Right atrium auricular region (tissue), 2 donors: ENCODE measurements around the gene TRIM2. TPM values are rescaled to one million over a fixed set of nuclear protein-coding genes. Genes with fewer than 3 reads are reported as not detected.

Experiments
- DNase-seq: peaks from one replicate; pipeline ENCODE4 v3.0.0-alpha.2; 2019; ENCODE audit warnings: low spot score
- H3K27ac ChIP-seq, 2 donors: fragments of 200-600 bp; sonication (generic); 1 replicate in 1 of 2; 2 replicates in 1 of 2; pipeline ENCODE4 v1.5.1; 2016 to 2019
- H3K27me3 ChIP-seq, 2 donors: fragments of 200-600 bp; sonication (generic); one replicate each; pipeline versions ENCODE4 v1.5.1 to v1.6.0; 2017 to 2019
- H3K36me3 ChIP-seq: fragments of 200-600 bp; sonication (generic); one replicate; pipeline ENCODE4 v1.5.1; 2016
- H3K4me1 ChIP-seq, 2 donors: fragments of 200-600 bp; sonication (generic); one replicate each; pipeline versions ENCODE4 v1.5.1 to v1.6.0; 2017 to 2019
- H3K4me3 ChIP-seq, 2 donors: fragments of 200-600 bp; sonication (generic); 1 replicate in 1 of 2; 2 replicates in 1 of 2; pipeline ENCODE4 v1.5.1; 2017 to 2019; ENCODE audit warnings: mild to moderate bottlenecking in 1 of 2, moderate library complexity in 1 of 2
- H3K9me3 ChIP-seq, 2 donors: fragments of 200-600 bp; sonication (generic); one replicate each; pipeline ENCODE4 v1.5.1; 2019
- total RNA-seq, 2 donors: library from RNA; depleted of rRNA; stranded (reverse); fragments of >200 nt; gene quantifications; one replicate each; pipeline ENCODE4 v1.1.0, GENCODE V29; 2016
- TF ChIP-seq, protein P1 (sequence below), 2 donors: fragments of 200-600 bp; sonication (generic); IDR thresholded peaks; one replicate each; pipeline ENCODE4 v1.5.1; 2019; ENCODE audit warnings: antibody characterized with exemption in 2 of 2

Gene TRIM2
- total RNA-seq, 2 donors from 2014 or later = 17.7 to 29.9 TPM

GRCh38 chr4:153248641-153249198 is 44.5 kb downstream of the TRIM2 start:
- no peak for DNase-seq
- TF ChIP-seq, protein P1, sequence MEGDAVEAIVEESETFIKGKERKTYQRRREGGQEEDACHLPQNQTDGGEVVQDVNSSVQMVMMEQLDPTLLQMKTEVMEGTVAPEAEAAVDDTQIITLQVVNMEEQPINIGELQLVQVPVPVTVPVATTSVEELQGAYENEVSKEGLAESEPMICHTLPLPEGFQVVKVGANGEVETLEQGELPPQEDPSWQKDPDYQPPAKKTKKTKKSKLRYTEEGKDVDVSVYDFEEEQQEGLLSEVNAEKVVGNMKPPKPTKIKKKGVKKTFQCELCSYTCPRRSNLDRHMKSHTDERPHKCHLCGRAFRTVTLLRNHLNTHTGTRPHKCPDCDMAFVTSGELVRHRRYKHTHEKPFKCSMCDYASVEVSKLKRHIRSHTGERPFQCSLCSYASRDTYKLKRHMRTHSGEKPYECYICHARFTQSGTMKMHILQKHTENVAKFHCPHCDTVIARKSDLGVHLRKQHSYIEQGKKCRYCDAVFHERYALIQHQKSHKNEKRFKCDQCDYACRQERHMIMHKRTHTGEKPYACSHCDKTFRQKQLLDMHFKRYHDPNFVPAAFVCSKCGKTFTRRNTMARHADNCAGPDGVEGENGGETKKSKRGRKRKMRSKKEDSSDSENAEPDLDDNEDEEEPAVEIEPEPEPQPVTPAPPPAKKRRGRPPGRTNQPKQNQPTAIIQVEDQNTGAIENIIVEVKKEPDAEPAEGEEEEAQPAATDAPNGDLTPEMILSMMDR (IDR thresholded peaks at IDR 0.05) = no peak
- Histone ChIP-seq H3K27me3 (no peaks in the 10 kb centered on the region), H3K4me3 (peak overlapping the region; percentile 47 to 55), H3K36me3 (no peaks in the 10 kb centered on the region), H3K27ac (peak overlapping the region; percentile 57 to 67), H3K9me3 (no peaks in the 10 kb centered on the region), H3K4me1 (peaks cover 0 to 26% of the 10 kb centered on the region in 2 donors)

DNA sequence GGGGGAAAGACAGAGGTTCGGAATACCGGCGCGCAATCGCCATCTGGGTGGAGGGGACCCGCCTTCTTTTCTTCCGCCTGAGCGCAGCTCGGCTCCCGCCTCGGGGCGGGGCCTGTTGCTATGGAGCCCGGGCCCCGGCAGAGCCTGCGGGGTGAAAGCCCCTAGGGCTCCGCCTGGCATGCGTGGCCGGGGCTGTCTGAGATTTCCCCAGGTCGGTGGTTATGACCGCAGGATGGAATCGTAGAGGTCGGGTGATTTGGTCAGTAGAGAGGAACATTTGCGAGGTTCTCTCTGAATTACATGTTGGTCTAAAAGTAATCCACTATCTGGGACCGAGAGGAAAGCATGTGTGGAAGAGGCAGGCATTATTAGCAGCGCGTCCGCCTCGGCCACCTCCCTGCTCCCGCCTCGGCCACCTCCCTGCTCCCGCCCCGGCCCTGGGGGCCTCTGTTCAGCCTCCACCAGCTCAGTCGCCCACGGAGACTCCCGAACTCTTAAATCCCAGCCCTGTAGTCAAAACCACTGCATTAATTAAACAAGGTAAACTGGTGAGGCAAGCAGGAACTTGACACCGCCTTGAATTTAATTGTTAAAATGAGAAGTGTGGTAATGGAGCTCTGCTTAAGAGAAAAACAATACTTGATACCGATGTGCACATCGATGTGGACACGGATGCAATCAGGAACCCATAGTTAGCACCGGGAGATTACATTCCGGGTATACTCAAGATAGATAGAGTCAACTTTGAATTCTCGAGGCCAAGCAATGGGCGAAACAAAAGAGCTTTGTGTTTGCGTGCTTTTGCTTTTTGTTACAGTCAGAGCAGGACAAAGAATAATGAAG is 45.2 kb downstream of the TRIM2 start:
- Histone ChIP-seq H3K27ac (peak overlapping the region; percentile 57 to 67), H3K4me1 (peaks cover 0 to 25% of the 10 kb centered on the region in 2 donors), H3K27me3 (no peaks in the 10 kb centered on the region), H3K9me3 (no peaks in the 10 kb centered on the region), H3K4me3 (peak overlapping the region; percentile 47 to 55), H3K36me3 (no peaks in the 10 kb centered on the region)
- peak; percentile 64 for DNase-seq
- TF ChIP-seq, protein P1 (IDR thresholded peaks at IDR 0.05) = no peak

- Histone ChIP-seq H3K4me3 (no peak overlapping the region), H3K36me3 (no peaks in the 10 kb centered on the region), H3K27ac (no peak overlapping the region), H3K9me3 (no peaks in the 10 kb centered on the region), H3K27me3 (no peaks in the 10 kb centered on the region), H3K4me1 (peaks cover 0 to 24% of the 10 kb centered on the region in 2 donors)
- TF ChIP-seq, protein P1 (IDR thresholded peaks at IDR 0.05) = no peak
- DNase-seq = no peak
These were observed 47.9 kb downstream of the TRIM2 start for GRCh38 chr4:153252122-153252521.

DNA sequence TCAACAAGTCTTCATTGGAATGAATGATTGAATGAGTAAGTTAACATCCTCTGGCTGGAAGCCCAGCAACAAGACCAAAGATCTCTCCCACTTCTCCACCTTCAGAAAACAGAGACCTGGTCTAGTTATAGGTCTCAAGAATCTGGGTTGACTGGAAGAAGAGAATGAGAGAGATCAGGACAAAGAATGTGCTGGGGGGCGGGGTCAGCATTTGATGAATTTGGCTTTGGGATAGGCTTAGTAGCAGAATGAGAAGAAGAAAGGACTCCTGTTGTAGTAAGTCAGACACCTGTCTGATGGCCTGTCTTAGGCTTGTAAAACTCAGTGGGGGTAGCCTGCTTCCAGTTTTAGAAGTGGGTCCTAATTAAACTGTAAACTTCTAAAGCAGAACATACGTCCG is 51.0 kb downstream of the TRIM2 start:
- DNase-seq = no peak
- H3K27me3 ChIP-seq = no peaks in the 10 kb centered on the region
- H3K27ac ChIP-seq = no peak overlapping the region
- no peaks in the 10 kb centered on the region for H3K36me3 ChIP-seq
- H3K4me1 ChIP-seq = peaks cover 0 to 10% of the 10 kb centered on the region in 2 donors
- TF ChIP-seq, protein P1 (IDR thresholded peaks at IDR 0.05) = no peak
- H3K4me3 ChIP-seq = no peak overlapping the region
- H3K9me3 ChIP-seq = no peaks in the 10 kb centered on the region

DNA sequence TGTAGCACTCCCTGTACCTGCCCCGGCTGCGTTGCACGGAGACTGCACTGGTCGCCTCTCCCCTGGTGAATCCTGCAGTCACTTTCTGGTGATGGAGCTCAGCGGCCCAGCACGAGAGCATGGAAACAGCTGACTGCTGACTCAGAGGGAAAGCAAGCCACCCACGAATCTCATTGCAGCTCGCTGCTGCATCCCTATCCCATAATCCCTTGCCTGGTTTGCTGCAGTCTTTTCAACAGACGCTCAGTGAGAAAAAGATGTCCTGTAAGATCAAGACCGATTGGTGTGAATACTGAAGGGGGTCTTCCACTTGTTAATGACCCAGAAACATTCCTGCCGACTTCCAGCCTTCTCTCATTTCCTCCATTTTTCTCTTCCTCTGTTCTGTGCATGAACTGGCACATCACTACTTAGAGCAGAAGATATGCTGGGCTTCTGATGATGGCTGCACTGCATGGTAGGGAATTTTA is 52.9 kb downstream of the TRIM2 start:
- peaks cover 0 to 10% of the 10 kb centered on the region in 2 donors for H3K4me1 ChIP-seq
- no peak overlapping the region for H3K27ac ChIP-seq
- H3K4me3 ChIP-seq = no peak overlapping the region
- TF ChIP-seq, protein P1 (IDR thresholded peaks at IDR 0.05) = no peak
- H3K9me3 ChIP-seq = peaks cover 0 to 9% of the 10 kb centered on the region in 2 donors
- no peaks in the 10 kb centered on the region for H3K27me3 ChIP-seq
- DNase-seq = no peak
- no peaks in the 10 kb centered on the region for H3K36me3 ChIP-seq
